GM20431 (cell line): ENCODE results near the gene SMIM10L1.

Source experiments
- in situ Hi-C: fragments of 300-500 bp; cut with MseI, MboI; formaldehyde crosslinking; loops from one replicate; pipeline ENCODE4 v1.15.0; 2020; ENCODE audit warnings: low sequenced_read_pairs; ENCODE audit not compliant: unreplicated experiment

The SMIM10L1 gene

DNA sequence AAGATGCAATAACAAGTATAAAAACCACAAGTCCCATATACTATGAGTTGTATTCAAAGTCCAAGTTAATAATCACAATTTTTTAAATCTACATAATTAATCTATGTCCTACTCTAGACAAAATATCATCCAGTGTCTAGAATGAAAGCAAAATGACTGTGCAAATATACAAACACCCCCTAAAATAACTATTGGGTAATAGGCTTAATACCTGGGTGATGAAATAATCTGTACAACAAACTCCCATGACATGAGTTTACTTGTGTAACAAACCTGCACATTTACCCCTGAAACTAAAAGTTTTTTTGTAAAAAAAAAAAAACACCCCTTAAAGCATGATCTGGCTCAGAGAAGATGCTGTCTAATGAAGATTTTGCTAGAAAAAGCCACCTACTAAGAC, 11.5 kb downstream of the SMIM10L1 start:
- in situ Hi-C loops, result no loop called here

DNA sequence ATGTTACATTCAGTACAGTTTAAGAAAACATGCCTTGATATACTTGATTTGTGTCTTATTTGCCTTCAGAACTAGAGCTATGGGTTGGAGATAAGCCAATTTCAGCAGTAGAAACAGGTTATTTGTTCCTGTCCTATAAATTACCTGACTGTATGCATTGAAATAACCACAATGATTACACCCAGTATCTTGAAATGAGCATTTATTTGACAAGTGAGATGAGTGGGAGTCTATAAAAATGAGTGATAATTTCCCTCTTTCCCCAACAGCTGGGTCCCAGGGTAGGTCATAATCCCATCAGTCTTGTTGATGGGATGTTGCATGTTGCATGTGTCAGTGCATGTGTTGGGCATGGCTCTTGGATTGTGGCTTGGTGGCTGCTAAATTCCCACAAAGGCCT, 12.0 kb downstream of the SMIM10L1 start:
- in situ Hi-C loops, result no loop called here

DNA sequence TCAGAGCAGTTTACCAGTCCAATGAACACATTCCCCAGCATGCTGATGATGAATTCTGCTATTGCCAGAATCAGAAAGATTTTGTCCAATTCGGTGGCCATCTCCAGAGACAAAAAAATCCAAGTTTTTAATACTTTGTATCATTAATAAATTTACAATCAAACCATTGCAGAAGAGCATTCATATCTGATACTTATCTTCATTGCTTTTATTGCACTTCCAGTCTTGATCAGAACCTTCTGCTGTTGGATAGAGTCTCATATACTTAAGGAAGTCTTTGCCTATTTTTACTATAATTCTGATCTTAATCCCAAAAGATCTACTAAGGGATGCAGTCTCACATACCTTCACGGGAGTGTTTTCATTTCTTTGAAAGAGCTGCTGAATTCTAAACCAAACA, 15.8 kb downstream of the SMIM10L1 start, which contains the start of gene TAS2R42:
TAS2R42 (minus strand) TSS at position 101 of the 400 bp plus-strand sequence; CDS start at position 101, 0 bp downstream.
- in situ Hi-C loops, result no loop called here

DNA sequence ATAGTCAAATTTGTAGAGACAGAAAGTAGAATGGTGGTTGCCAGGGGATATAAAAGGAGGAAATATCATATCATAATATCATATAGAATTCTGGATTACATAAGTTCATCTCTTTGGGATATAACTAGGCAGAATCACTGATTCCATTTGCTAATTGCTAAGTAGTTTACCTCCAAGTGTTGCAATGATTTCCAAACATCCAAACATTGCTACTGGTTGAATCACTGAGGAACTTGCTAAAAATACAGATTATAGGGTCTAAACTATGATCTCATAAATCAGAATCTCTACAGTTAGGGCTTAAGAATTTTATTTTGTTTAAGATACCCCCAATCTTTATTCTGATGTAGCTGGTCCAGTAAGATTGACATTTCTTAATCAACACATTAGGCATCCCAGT, 31.8 kb downstream of the SMIM10L1 start:
- in situ Hi-C loops, result no loop called here

DNA sequence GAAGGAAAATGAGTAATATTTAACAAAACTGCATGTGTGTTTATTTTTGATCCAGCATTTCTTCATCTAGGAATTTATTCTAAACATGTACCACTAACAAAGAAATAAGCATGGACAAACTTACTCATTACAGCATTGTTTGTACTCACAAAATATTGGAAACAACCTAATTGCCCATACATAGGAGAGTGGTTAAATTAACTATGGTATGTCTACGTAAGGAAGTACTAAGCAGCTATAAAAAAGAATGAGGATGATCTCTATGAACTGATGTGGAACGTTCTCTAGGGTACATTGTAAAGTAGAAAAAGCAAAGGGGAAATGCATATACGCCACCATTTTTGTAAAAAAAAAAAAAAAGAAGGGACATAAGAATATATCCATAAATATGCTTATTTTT, 33.2 kb downstream of the SMIM10L1 start:
- in situ Hi-C loops, result no loop called here

DNA sequence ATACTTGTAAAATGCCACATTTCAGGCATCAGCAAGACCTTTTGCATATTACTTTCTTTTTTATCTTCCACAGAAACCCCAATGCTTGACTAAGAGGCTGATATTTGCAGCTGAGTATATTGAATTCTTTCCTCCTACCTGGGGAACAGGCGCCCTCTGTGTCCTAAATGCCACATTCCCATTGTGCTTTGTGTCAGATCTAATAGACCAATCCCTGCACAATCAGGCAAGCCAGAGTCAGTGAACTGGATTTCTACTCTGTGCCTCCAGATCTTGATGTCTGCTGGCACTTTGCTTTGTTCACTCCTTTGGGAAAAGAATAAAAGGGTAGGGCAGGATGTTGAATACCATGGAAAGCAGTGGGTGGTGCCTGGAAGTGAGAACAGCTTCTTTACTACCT, 38.1 kb downstream of the SMIM10L1 start:
- in situ Hi-C loops, result no loop called here
